Ishikawa (cell line): ENCODE results near the gene WNT11.

Experiments used
- CEBPB ChIP-seq: IDR thresholded peaks from 2 replicates; pipeline ENCODE4 v1.6.1; 2012
- CREB1 ChIP-seq: IDR thresholded peaks from 2 replicates; pipeline ENCODE4 v1.6.1; 2012; ENCODE audit warnings: low read depth
- EGR1 ChIP-seq: IDR thresholded peaks from 2 replicates; pipeline ENCODE4 v1.6.1; 2012
- EP300 ChIP-seq: IDR thresholded peaks from 2 replicates; pipeline ENCODE4 v1.6.1; 2012; ENCODE audit warnings: borderline replicate concordance
- MAX ChIP-seq: IDR thresholded peaks from 2 replicates; pipeline ENCODE4 v1.6.1; 2012
- NFIC ChIP-seq: IDR thresholded peaks from 2 replicates; pipeline ENCODE4 v1.6.1; 2012
- RAD21 ChIP-seq: IDR thresholded peaks from 2 replicates; pipeline ENCODE4 v1.6.1; 2012; ENCODE audit warnings: low read depth
- REST ChIP-seq: IDR thresholded peaks from 2 replicates; pipeline ENCODE4 v1.6.1; 2012; ENCODE audit warnings: low read depth, mild to moderate bottlenecking
- TAF1 ChIP-seq: IDR thresholded peaks from 2 replicates; pipeline ENCODE4 v1.6.1; 2012; ENCODE audit warnings: low read depth, mild to moderate bottlenecking
- TCF12 ChIP-seq: IDR thresholded peaks from 2 replicates; pipeline ENCODE4 v1.6.1; 2012; ENCODE audit warnings: low read depth
- TEAD4 ChIP-seq: IDR thresholded peaks from 2 replicates; pipeline ENCODE4 v1.6.1; 2012
- USF1 ChIP-seq: IDR thresholded peaks from 2 replicates; pipeline ENCODE4 v1.6.1; 2012
- YY1 ChIP-seq: IDR thresholded peaks from 2 replicates; pipeline ENCODE4 v1.6.1; 2012; ENCODE audit warnings: low read depth

- TF ChIP-seq YY1 (no peak), RAD21 (no peak), EP300 (no peak), TAF1 (no peak), CEBPB (no peak), CREB1 (no peak), TCF12 (no peak), REST (no peak), USF1 (no peak), MAX (no peak), TEAD4 (no peak), EGR1 (no peak), NFIC (no peak)
Observed at GRCh38 chr11:76164081-76164480, 42.2 kb downstream of the WNT11 start.
